Measurements from ENCODE around the gene FOLR3. TPM values are rescaled to one million over a fixed set of nuclear protein-coding genes. Genes with fewer than 3 reads are reported as not detected.

FOLR3 gene
- total RNA-seq, 1 experiment from 2014 or later = not detected

DNA sequence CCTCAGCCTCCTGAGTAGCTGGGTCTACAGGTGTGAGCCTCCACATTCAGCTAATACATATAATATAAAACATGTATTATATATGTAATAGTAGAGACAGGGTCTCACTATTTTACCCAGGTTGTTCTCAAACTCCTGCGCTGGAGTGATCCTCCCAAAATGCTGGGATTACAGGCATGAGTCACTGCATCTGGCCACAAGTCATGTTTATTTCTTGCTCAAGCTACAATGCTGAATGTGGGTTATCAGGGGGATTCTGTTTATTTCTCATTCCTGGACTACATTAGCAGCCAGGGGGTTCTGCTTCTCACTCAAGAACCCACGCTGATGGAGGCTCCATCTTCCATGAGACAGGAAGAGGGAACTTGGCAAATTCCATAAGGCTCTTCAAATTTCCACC, 24.8 kb downstream of the FOLR3 start:
- no peak for ATAC-seq
- POLR2A ChIA-PET = no interaction called here

DNA sequence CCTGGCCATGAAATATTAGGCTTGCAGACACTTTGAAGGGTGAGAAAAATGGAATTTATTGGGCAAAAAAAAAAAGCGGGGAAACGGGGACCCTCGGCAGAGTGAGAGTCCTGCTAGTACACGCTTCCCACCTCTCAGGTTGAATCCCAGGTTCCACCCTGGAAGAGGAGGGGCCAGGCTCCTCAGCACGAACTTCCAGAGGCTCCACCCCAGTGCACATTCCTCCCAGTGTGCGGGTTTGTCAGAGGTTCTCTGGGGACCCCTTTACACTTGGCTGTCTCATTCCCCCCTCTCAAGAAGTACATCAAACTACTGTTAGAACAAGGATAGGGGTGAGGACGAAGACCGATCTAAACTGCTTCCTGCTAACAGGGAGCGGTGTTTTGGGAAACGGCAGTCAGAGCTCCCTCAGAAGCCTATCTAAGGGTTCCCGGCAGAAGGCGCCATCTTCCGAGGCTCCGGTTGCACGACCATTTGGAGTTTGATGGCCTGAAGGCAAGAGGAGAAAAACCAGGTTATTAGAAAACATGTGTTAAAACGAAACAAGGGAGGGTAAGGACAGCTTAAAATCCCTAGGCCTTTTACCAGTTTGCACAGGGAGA, 27.5 kb downstream of the FOLR3 start:
- peaks cover 11% of the 10 kb centered on the region for H3K36me3 Mint-ChIP-seq
- POLR2A ChIA-PET = no interaction called here
- peaks cover 25% of the 10 kb centered on the region for H3K27me3 Mint-ChIP-seq (ENCODE audit: low read depth)
- H3K4me3 Mint-ChIP-seq = no peak overlapping the region
- no peaks in the 10 kb centered on the region for H3K4me1 Mint-ChIP-seq
- DNase-seq (ENCODE audit: low spot score) (no peak), ATAC-seq (peak; percentile 46)
- no peak overlapping the region for H3K27ac Mint-ChIP-seq
- CTCF ChIA-PET = no interaction called here
- H3K9me3 Mint-ChIP-seq = peaks cover 27% of the 10 kb centered on the region
- TF ChIP-seq TEAD1 (CRISPR knock-in tag; IDR thresholded peaks at IDR 0.05) (no peak), JUN (CRISPR knock-in tag; IDR thresholded peaks at IDR 0.05) (no peak), IRF2 (CRISPR knock-in tag; IDR thresholded peaks at IDR 0.05; ENCODE audit: borderline replicate concordance, low read depth) (no peak), NR3C1 (CRISPR knock-in tag; conservative IDR thresholded peaks at IDR 0.05; ENCODE audit: low read depth) (no peak), ZNF263 (CRISPR knock-in tag; IDR thresholded peaks at IDR 0.05; ENCODE audit: low read depth) (no peak), NFE2L1 (CRISPR knock-in tag; IDR thresholded peaks at IDR 0.05) (no peak), FOXK1 (CRISPR knock-in tag; IDR thresholded peaks at IDR 0.05) (no peak), ZNF138 (CRISPR knock-in tag; conservative IDR thresholded peaks at IDR 0.05) (no peak), MYBL2 (CRISPR knock-in tag; IDR thresholded peaks at IDR 0.05) (no peak), ZNF232 (CRISPR knock-in tag; IDR thresholded peaks at IDR 0.05) (no peak), SMAD3 (CRISPR knock-in tag; IDR thresholded peaks at IDR 0.05; ENCODE audit: borderline replicate concordance) (no peak), FOXP1 (CRISPR knock-in tag; IDR thresholded peaks at IDR 0.05; ENCODE audit: borderline replicate concordance) (no peak)
- TF ChIP-seq, protein P1, sequence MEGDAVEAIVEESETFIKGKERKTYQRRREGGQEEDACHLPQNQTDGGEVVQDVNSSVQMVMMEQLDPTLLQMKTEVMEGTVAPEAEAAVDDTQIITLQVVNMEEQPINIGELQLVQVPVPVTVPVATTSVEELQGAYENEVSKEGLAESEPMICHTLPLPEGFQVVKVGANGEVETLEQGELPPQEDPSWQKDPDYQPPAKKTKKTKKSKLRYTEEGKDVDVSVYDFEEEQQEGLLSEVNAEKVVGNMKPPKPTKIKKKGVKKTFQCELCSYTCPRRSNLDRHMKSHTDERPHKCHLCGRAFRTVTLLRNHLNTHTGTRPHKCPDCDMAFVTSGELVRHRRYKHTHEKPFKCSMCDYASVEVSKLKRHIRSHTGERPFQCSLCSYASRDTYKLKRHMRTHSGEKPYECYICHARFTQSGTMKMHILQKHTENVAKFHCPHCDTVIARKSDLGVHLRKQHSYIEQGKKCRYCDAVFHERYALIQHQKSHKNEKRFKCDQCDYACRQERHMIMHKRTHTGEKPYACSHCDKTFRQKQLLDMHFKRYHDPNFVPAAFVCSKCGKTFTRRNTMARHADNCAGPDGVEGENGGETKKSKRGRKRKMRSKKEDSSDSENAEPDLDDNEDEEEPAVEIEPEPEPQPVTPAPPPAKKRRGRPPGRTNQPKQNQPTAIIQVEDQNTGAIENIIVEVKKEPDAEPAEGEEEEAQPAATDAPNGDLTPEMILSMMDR (IDR thresholded peaks at IDR 0.05) = no peak
- TF ChIP-seq, protein P2, sequence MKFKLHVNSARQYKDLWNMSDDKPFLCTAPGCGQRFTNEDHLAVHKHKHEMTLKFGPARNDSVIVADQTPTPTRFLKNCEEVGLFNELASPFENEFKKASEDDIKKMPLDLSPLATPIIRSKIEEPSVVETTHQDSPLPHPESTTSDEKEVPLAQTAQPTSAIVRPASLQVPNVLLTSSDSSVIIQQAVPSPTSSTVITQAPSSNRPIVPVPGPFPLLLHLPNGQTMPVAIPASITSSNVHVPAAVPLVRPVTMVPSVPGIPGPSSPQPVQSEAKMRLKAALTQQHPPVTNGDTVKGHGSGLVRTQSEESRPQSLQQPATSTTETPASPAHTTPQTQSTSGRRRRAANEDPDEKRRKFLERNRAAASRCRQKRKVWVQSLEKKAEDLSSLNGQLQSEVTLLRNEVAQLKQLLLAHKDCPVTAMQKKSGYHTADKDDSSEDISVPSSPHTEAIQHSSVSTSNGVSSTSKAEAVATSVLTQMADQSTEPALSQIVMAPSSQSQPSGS (CRISPR knock-in tag; IDR thresholded peaks at IDR 0.05; ENCODE audit: borderline replicate concordance, low read depth) = no peak
- TF ChIP-seq, protein P3, sequence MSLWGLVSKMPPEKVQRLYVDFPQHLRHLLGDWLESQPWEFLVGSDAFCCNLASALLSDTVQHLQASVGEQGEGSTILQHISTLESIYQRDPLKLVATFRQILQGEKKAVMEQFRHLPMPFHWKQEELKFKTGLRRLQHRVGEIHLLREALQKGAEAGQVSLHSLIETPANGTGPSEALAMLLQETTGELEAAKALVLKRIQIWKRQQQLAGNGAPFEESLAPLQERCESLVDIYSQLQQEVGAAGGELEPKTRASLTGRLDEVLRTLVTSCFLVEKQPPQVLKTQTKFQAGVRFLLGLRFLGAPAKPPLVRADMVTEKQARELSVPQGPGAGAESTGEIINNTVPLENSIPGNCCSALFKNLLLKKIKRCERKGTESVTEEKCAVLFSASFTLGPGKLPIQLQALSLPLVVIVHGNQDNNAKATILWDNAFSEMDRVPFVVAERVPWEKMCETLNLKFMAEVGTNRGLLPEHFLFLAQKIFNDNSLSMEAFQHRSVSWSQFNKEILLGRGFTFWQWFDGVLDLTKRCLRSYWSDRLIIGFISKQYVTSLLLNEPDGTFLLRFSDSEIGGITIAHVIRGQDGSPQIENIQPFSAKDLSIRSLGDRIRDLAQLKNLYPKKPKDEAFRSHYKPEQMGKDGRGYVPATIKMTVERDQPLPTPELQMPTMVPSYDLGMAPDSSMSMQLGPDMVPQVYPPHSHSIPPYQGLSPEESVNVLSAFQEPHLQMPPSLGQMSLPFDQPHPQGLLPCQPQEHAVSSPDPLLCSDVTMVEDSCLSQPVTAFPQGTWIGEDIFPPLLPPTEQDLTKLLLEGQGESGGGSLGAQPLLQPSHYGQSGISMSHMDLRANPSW (CRISPR knock-in tag; conservative IDR thresholded peaks at IDR 0.05; ENCODE audit: low read depth) = no peak
- TF ChIP-seq, protein P4, sequence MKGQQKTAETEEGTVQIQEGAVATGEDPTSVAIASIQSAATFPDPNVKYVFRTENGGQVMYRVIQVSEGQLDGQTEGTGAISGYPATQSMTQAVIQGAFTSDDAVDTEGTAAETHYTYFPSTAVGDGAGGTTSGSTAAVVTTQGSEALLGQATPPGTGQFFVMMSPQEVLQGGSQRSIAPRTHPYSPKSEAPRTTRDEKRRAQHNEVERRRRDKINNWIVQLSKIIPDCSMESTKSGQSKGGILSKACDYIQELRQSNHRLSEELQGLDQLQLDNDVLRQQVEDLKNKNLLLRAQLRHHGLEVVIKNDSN (CRISPR knock-in tag; IDR thresholded peaks at IDR 0.05) = no peak
- TF ChIP-seq, protein P5, sequence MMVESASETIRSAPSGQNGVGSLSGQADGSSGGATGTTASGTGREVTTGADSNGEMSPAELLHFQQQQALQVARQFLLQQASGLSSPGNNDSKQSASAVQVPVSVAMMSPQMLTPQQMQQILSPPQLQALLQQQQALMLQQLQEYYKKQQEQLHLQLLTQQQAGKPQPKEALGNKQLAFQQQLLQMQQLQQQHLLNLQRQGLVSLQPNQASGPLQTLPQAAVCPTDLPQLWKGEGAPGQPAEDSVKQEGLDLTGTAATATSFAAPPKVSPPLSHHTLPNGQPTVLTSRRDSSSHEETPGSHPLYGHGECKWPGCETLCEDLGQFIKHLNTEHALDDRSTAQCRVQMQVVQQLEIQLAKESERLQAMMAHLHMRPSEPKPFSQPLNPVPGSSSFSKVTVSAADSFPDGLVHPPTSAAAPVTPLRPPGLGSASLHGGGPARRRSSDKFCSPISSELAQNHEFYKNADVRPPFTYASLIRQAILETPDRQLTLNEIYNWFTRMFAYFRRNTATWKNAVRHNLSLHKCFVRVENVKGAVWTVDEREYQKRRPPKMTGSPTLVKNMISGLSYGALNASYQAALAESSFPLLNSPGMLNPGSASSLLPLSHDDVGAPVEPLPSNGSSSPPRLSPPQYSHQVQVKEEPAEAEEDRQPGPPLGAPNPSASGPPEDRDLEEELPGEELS (CRISPR knock-in tag; IDR thresholded peaks at IDR 0.05) = no peak
- TF ChIP-seq, protein P6, sequence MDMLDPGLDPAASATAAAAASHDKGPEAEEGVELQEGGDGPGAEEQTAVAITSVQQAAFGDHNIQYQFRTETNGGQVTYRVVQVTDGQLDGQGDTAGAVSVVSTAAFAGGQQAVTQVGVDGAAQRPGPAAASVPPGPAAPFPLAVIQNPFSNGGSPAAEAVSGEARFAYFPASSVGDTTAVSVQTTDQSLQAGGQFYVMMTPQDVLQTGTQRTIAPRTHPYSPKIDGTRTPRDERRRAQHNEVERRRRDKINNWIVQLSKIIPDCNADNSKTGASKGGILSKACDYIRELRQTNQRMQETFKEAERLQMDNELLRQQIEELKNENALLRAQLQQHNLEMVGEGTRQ (CRISPR knock-in tag; IDR thresholded peaks at IDR 0.05) = no peak
- TF ChIP-seq, protein P7, sequence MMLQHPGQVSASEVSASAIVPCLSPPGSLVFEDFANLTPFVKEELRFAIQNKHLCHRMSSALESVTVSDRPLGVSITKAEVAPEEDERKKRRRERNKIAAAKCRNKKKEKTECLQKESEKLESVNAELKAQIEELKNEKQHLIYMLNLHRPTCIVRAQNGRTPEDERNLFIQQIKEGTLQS (CRISPR knock-in tag; conservative IDR thresholded peaks at IDR 0.05) = no peak

More for the DNA sequence above, 24.8 kb downstream of the FOLR3 start:
- peaks cover 6% of the 10 kb centered on the region; the same call in 1 of the 2 replicates for H3K36me3 Mint-ChIP-seq
- CTCF ChIA-PET = interaction anchor here (1.7 kb wide), 1 partner anchor 16 kb away, joined by 12 read pairs; no protein-coding TSS in a partner anchor
- H3K4me3 Mint-ChIP-seq = no peak overlapping the region
- peaks cover 23% of the 10 kb centered on the region for H3K27me3 Mint-ChIP-seq (ENCODE audit: low read depth)
- H3K27ac Mint-ChIP-seq = no peak overlapping the region
- H3K9me3 Mint-ChIP-seq = peaks cover 16% of the 10 kb centered on the region
- TF ChIP-seq ZBTB21 (CRISPR knock-in tag; IDR thresholded peaks at IDR 0.05; ENCODE audit: borderline replicate concordance) (no peak), ATF1 (CRISPR knock-in tag; IDR thresholded peaks at IDR 0.05) (no peak), MYBL2 (CRISPR knock-in tag; IDR thresholded peaks at IDR 0.05) (no peak), NFYB (CRISPR knock-in tag; conservative IDR thresholded peaks at IDR 0.05; ENCODE audit: low read depth) (no peak), FOXP1 (CRISPR knock-in tag; IDR thresholded peaks at IDR 0.05; ENCODE audit: borderline replicate concordance) (no peak), SOX15 (CRISPR knock-in tag; IDR thresholded peaks at IDR 0.05) (no peak), TEAD1 (CRISPR knock-in tag; IDR thresholded peaks at IDR 0.05) (no peak), ZNF138 (CRISPR knock-in tag; conservative IDR thresholded peaks at IDR 0.05) (no peak), ZNF232 (CRISPR knock-in tag; IDR thresholded peaks at IDR 0.05) (no peak), GABPB1 (CRISPR knock-in tag; IDR thresholded peaks at IDR 0.05) (no peak)
- TF ChIP-seq, protein P8, sequence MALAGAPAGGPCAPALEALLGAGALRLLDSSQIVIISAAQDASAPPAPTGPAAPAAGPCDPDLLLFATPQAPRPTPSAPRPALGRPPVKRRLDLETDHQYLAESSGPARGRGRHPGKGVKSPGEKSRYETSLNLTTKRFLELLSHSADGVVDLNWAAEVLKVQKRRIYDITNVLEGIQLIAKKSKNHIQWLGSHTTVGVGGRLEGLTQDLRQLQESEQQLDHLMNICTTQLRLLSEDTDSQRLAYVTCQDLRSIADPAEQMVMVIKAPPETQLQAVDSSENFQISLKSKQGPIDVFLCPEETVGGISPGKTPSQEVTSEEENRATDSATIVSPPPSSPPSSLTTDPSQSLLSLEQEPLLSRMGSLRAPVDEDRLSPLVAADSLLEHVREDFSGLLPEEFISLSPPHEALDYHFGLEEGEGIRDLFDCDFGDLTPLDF (CRISPR knock-in tag; IDR thresholded peaks at IDR 0.05) = no peak
- no peak for DNase-seq (ENCODE audit: low spot score)
- no peaks in the 10 kb centered on the region for H3K4me1 Mint-ChIP-seq

All from WTC11 (cell line).